HepG2 (cell line): ENCODE data around the gene TRIM37. TPM values are rescaled to one million over a fixed set of nuclear protein-coding genes. Genes with fewer than 3 reads are reported as not detected.

Experiments used
- ATAC-seq: fragments of 200-7000 bp; cut with Tn5 transposase; 3 replicates; pipeline ENCODE4 v1.9.1; 2020; ENCODE audit warnings: mild to moderate bottlenecking, moderate library complexity
- BruUV-seq: library from RNA; stranded (reverse); fragments of 400-500 nt; replicated peaks from 2 replicates; lab custom pipeline; 2021; lab: Mats Ljungman, UMichigan
- CTCF ChIA-PET: fragments of 300-600 bp; formaldehyde crosslinking; extraction: SDS; loops from one replicate; lab custom pipeline; 2021; ENCODE audit warnings: low total read pairs, inconsistent platforms, low intra/inter-chr PET ratio; lab: Yijun Ruan, JAX
- POLR2A ChIA-PET: fragments of 350-600 bp; sonication (Branson Sonifier 250); formaldehyde crosslinking; loops from one replicate; lab custom pipeline; 2020; ENCODE audit warnings: antibody characterized with exemption, inconsistent platforms; lab: Yijun Ruan, JAX
- DNase-seq: peaks from one replicate; pipeline ENCODE4 v3.0.0-alpha.2; 2015; ENCODE audit warnings: low spot score
- FAIRE-seq: peaks from 3 replicates; lab custom pipeline; 2011; peaks lifted over from hg19 to GRCh38; lab: Jason Lieb, UNC
- H2AFZ ChIP-seq: one replicate; pipeline ENCODE4 v1.6.1; 2011; ENCODE audit warnings: low read length, inconsistent platforms
- H3K27ac ChIP-seq: fragments of 300-600 bp; 3 replicates; pipeline ENCODE4 v1.8.0; 2011; ENCODE audit warnings: mixed run types, mild to moderate bottlenecking, mixed read lengths, low read length, inconsistent platforms; ENCODE audit not compliant: insufficient read depth; ENCODE audit errors: extremely low read length
- H3K27me3 ChIP-seq, 2 experiments: fragments of 200-600 bp in 1 of 2; 2 replicates in 1 of 2; 3 replicates in 1 of 2; pipeline versions ENCODE4 v1.6.0 to v1.8.0; 2011; ENCODE audit warnings: low read length in 2 of 2, mild to moderate bottlenecking in 2 of 2, moderate library complexity in 2 of 2, inconsistent platforms in 1 of 2; ENCODE audit not compliant: insufficient read depth in 2 of 2, control insufficient read depth in 1 of 2
- H3K36me3 ChIP-seq, 2 experiments: fragments of 200-600 bp in 1 of 2; replicated peaks in 1 of 2; 2 replicates in 1 of 2; 3 replicates in 1 of 2; pipeline versions ENCODE4 v1.5.1 to v1.8.0; 2011; ENCODE audit warnings: low read length in 2 of 2, inconsistent platforms in 1 of 2; ENCODE audit not compliant: insufficient read depth in 2 of 2, control insufficient read depth in 1 of 2
- H3K4me1 ChIP-seq: 2 replicates; pipeline ENCODE4 v1.5.1; 2012; ENCODE audit warnings: low read length, inconsistent platforms; ENCODE audit not compliant: insufficient read depth
- H3K4me2 ChIP-seq: 2 replicates; pipeline ENCODE4 v1.6.0; 2011; ENCODE audit warnings: low read depth, low read length, inconsistent platforms
- H3K4me3 ChIP-seq, 3 experiments: fragments of 200-600 bp in 1 of 3; sonication (generic), shearing (Covaris generic) in 1 of 3; replicated peaks in 1 of 3; 2 replicates each; pipeline ENCODE4 v1.5.1; 2011 to 2016; ENCODE audit warnings: low read length in 3 of 3, inconsistent platforms in 2 of 3, low read depth in 2 of 3, mild to moderate bottlenecking in 2 of 3, control low read depth in 1 of 3, mixed read lengths in 1 of 3; ENCODE audit not compliant: insufficient read depth in 1 of 3
- H3K79me2 ChIP-seq: one replicate; pipeline ENCODE4 v1.6.1; 2011; ENCODE audit warnings: low read length, inconsistent platforms; ENCODE audit not compliant: insufficient read depth
- H3K9ac ChIP-seq: 2 replicates; pipeline ENCODE4 v1.6.0; 2011; ENCODE audit warnings: mild to moderate bottlenecking, low read depth, low read length, inconsistent platforms; ENCODE audit not compliant: insufficient read depth
- H3K9me3 ChIP-seq: 2 replicates; pipeline ENCODE4 v1.5.1; 2012; ENCODE audit warnings: mild to moderate bottlenecking, low read length
- H4K20me1 ChIP-seq: 2 replicates; pipeline ENCODE4 v1.6.0; 2011; ENCODE audit warnings: inconsistent platforms, mild to moderate bottlenecking, low read length, moderate library complexity; ENCODE audit not compliant: insufficient read depth
- ATF7 ChIP-seq, 2 experiments: fragments of 450-650 bp in 1 of 2; sonication (generic) in 1 of 2; formaldehyde crosslinking in 1 of 2; IDR thresholded peaks; 2 replicates each; pipeline versions ENCODE4 v1.4.0 to v1.6.1; 2016 to 2020; ENCODE audit warnings: antibody characterized with exemption in 1 of 2, mild to moderate bottlenecking in 1 of 2, missing genetic modification reagents in 1 of 2
- ZNF12 ChIP-seq: sonication (generic); formaldehyde crosslinking; IDR thresholded peaks from 2 replicates; pipeline ENCODE4 v1.5.0; 2020; ENCODE audit warnings: missing genetic modification reagents
- ZNF124 ChIP-seq: sonication (generic); formaldehyde crosslinking; IDR thresholded peaks from 2 replicates; pipeline ENCODE4 v1.4.0; 2020; ENCODE audit warnings: missing genetic modification reagents
- ZNF724P ChIP-seq: sonication (generic); formaldehyde crosslinking; IDR thresholded peaks from 2 replicates; pipeline ENCODE4 v1.8.0; 2022; ENCODE audit warnings: missing genetic modification reagents, borderline replicate concordance
- WGBS: methylation state at CpG from one replicate; pipeline ENCODE4 v1.1.6; 2017; ENCODE audit warnings: low lambda C conversion rate; 5-methylcytosine and 5-hydroxymethylcytosine counted together
- in situ Hi-C: cut with HindIII; loops from 2 replicates; pipeline ENCODE4 v1.10.0; 2017; ENCODE audit warnings: low pct_unique_long_range_greater_than_20kb; ENCODE audit not compliant: extremely low pct_ligation_motif_present
- intact Hi-C: fragments of 100-400 bp; cut with micrococcal nuclease; formaldehyde crosslinking; loops from one replicate; pipeline ENCODE4 v1.10.0; 2022; ENCODE audit not compliant: unreplicated experiment
- polyA plus RNA-seq, 8 experiments: library from polyadenylated mRNA; depleted of rRNA in 3 of 8; stranded (reverse) in 7 of 8; unstranded in 1 of 8; fragments of >200 nt; fragmentation: Illumina TruSeq in 4 of 8; extraction: Trizol in 4 of 8; gene quantifications; 2 replicates each; pipeline versions ENCODE4 v1.2.1 to v1.2.3, GENCODE V29; 2011 to 2016; ENCODE audit warnings: low read depth in 4 of 8, missing spikeins in 1 of 8, mixed read lengths in 1 of 8; ENCODE audit not compliant: insufficient read depth in 1 of 8
- total RNA-seq, 5 experiments: library from RNA; depleted of rRNA; stranded (reverse); fragments of >200 nt; fragmentation: Illumina TruSeq; extraction: Trizol; gene quantifications; 2 replicates each; pipeline ENCODE4 v1.2.3, GENCODE V29; 2016; ENCODE audit warnings: low read depth in 1 of 5
- TF ChIP-seq, protein P1 (sequence below): sonication (generic); formaldehyde crosslinking; IDR thresholded peaks from 2 replicates; pipeline ENCODE4 v1.5.0; 2020; ENCODE audit warnings: mild to moderate bottlenecking, missing genetic modification reagents
- TF ChIP-seq, protein P2 (sequence below): sonication (generic); formaldehyde crosslinking; IDR thresholded peaks from 2 replicates; pipeline ENCODE4 v1.5.0; 2020; ENCODE audit warnings: mild to moderate bottlenecking, missing genetic modification reagents, borderline replicate concordance

TRIM37 gene
- total and polyA plus RNA-seq, 2 of the 13 experiments (the other 11 are each of a cell fraction or from before 2014, with no cell fraction given): 12.4 to 39.1 TPM

DNA sequence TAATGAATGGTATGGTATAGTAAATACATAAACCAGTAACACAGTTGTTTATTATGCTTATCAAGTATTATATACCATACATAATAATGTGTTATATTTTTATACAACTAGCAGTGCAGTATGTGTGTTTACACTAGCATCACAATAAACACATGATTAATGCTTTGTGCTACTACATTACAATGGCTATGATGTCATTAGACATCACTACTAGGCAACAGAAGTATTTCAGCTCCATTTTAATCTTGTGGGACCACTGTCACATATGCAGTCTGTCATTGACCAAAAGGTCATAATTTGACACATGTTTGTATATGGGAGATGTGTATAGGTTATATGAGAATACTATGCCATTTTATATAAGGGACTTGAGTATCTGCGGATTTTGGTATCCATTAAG is 32.7 kb downstream of the TRIM37 start:
- Histone ChIP-seq H3K9ac (no peak overlapping the region), H4K20me1 (no peaks in the 10 kb centered on the region), H2AFZ (no peak overlapping the region), H3K36me3 (peaks cover 1 to 46% of the 10 kb centered on the region in 2 experiments; a peak in 4 of 5 replicates), H3K9me3 (no peaks in the 10 kb centered on the region), H3K27me3 (no peaks in the 10 kb centered on the region), H3K27ac (no peak overlapping the region), H3K4me2 (no peak overlapping the region), H3K4me3 (no peak overlapping the region), H3K4me1 (no peaks in the 10 kb centered on the region), H3K79me2 (no peaks in the 10 kb centered on the region)
- no peak for DNase-seq
- WGBS: 95% methylated on average over 1 of the region's 1 CpG
- FAIRE-seq: no peak
- POLR2A ChIA-PET: no interaction called here
- CTCF ChIA-PET: no interaction called here
- no TSS peak for BruUV-seq
- TF ChIP-seq ATF7 (IDR thresholded peaks at IDR 0.05) (peak; percentile 50; the same call in 1 of the 2 replicates), ATF7 (CRISPR knock-in tag; IDR thresholded peaks at IDR 0.05) (no peak), ZNF724P (CRISPR knock-in tag) (no peak)
- intact Hi-C loops (no loop called here), in situ Hi-C loops (no loop called here)
- ATAC-seq: no peak

DNA sequence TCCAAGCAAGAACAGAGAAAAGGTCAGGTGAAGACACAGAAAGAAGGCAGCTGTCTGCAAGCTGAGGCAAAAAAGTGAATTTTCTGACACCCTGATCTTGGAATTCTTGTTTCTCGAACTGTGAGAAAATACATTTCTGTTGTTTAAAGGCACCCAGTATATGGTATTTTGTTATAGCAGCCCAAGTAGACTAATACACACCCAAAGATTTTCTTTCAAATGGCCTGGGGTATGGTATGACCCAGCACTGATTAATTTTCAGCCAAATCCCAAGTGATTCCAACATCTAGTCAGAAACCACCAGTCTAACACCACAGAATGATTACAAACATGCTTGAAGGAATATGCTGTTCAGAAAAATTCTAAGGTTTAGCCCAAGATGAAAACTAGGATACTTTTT is 36.8 kb downstream of the TRIM37 start:
- H3K27me3 ChIP-seq: no peaks in the 10 kb centered on the region
- H3K27ac ChIP-seq: no peak overlapping the region
- BruUV-seq: no TSS peak
- H3K36me3 ChIP-seq: peaks cover 1 to 29% of the 10 kb centered on the region in 2 experiments; a peak in 4 of 5 replicates
- ATAC-seq (no peak), DNase-seq (no peak), FAIRE-seq (no peak)
- WGBS: 93% methylated on average over 1 of the region's 1 CpG
- in situ Hi-C loops (no loop called here), intact Hi-C loops (no loop called here)
- POLR2A ChIA-PET: no interaction called here
- no peak overlapping the region for H3K4me2 ChIP-seq
- no peak overlapping the region for H3K9ac ChIP-seq
- CTCF ChIA-PET: no interaction called here
- no peaks in the 10 kb centered on the region for H3K79me2 ChIP-seq
- H3K4me1 ChIP-seq: peaks cover 9% of the 10 kb centered on the region; the same call in 1 of the 2 replicates
- no peaks in the 10 kb centered on the region for H4K20me1 ChIP-seq
- H2AFZ ChIP-seq: no peak overlapping the region
- no peak overlapping the region for H3K4me3 ChIP-seq
- TF ChIP-seq, protein P1, sequence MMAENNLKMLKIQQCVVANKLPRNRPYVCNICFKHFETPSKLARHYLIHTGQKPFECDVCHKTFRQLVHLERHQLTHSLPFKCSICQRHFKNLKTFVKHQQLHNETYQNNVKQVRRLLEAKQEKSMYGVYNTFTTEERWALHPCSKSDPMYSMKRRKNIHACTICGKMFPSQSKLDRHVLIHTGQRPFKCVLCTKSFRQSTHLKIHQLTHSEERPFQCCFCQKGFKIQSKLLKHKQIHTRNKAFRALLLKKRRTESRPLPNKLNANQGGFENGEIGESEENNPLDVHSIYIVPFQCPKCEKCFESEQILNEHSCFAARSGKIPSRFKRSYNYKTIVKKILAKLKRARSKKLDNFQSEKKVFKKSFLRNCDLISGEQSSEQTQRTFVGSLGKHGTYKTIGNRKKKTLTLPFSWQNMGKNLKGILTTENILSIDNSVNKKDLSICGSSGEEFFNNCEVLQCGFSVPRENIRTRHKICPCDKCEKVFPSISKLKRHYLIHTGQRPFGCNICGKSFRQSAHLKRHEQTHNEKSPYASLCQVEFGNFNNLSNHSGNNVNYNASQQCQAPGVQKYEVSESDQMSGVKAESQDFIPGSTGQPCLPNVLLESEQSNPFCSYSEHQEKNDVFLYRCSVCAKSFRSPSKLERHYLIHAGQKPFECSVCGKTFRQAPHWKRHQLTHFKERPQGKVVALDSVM: no peak
- TF ChIP-seq, protein P2, sequence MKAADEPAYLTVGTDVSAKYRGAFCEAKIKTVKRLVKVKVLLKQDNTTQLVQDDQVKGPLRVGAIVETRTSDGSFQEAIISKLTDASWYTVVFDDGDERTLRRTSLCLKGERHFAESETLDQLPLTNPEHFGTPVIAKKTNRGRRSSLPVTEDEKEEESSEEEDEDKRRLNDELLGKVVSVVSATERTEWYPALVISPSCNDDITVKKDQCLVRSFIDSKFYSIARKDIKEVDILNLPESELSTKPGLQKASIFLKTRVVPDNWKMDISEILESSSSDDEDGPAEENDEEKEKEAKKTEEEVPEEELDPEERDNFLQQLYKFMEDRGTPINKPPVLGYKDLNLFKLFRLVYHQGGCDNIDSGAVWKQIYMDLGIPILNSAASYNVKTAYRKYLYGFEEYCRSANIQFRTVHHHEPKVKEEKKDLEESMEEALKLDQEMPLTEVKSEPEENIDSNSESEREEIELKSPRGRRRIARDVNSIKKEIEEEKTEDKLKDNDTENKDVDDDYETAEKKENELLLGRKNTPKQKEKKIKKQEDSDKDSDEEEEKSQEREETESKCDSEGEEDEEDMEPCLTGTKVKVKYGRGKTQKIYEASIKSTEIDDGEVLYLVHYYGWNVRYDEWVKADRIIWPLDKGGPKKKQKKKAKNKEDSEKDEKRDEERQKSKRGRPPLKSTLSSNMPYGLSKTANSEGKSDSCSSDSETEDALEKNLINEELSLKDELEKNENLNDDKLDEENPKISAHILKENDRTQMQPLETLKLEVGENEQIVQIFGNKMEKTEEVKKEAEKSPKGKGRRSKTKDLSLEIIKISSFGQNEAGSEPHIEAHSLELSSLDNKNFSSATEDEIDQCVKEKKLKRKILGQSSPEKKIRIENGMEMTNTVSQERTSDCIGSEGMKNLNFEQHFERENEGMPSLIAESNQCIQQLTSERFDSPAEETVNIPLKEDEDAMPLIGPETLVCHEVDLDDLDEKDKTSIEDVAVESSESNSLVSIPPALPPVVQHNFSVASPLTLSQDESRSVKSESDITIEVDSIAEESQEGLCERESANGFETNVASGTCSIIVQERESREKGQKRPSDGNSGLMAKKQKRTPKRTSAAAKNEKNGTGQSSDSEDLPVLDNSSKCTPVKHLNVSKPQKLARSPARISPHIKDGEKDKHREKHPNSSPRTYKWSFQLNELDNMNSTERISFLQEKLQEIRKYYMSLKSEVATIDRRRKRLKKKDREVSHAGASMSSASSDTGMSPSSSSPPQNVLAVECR (CRISPR knock-in tag): no peak
- TF ChIP-seq ZNF12 (CRISPR knock-in tag): peak; percentile 78; the same call in 1 of the 2 replicates
- no peak for TF ChIP-seq ZNF124 (CRISPR knock-in tag)
- no peaks in the 10 kb centered on the region for H3K9me3 ChIP-seq
